Endodermal cell (in vitro differentiated cells): ENCODE data around the gene APOC4. TPM values are rescaled to one million over a fixed set of nuclear protein-coding genes. Genes with fewer than 3 reads are reported as not detected.

Experiments used
- DNase-seq: peaks from one replicate; pipeline ENCODE4 v3.0.0-alpha.2; 2017
- H3K27ac ChIP-seq: 2 replicates; pipeline ENCODE4 v1.5.1; 2013; ENCODE audit warnings: mild to moderate bottlenecking, low read depth, low read length, moderate library complexity
- H3K27me3 ChIP-seq: 2 replicates; pipeline ENCODE4 v1.6.1; 2013; ENCODE audit warnings: mild to moderate bottlenecking, low read length, moderate library complexity; ENCODE audit not compliant: insufficient read depth, control insufficient read depth, poor library complexity, severe bottlenecking
- H3K36me3 ChIP-seq: 2 replicates; pipeline ENCODE4 v1.7.0; 2013; ENCODE audit warnings: mild to moderate bottlenecking, low read length, moderate library complexity; ENCODE audit not compliant: control insufficient read depth, insufficient read depth
- H3K4me1 ChIP-seq: one replicate; pipeline ENCODE4 v1.7.0; 2013; ENCODE audit warnings: low read length; ENCODE audit not compliant: control insufficient read depth, insufficient read depth
- H3K4me3 ChIP-seq: 2 replicates; pipeline ENCODE4 v1.5.1; 2013; ENCODE audit warnings: mild to moderate bottlenecking, low read length, moderate library complexity
- H3K9ac ChIP-seq: 2 replicates; pipeline ENCODE4 v1.6.1; 2013; ENCODE audit warnings: mild to moderate bottlenecking, low read length, moderate library complexity; ENCODE audit not compliant: poor library complexity, severe bottlenecking; ENCODE audit errors: extremely low read depth
- H3K9me3 ChIP-seq: 2 replicates; pipeline ENCODE4 v1.6.1; 2013; ENCODE audit warnings: mild to moderate bottlenecking, low read length, moderate library complexity; ENCODE audit not compliant: control insufficient read depth
- H3K27ac Mint-ChIP-seq: 2 replicates; pipeline ENCODE4 v1.8.0; 2020; ENCODE audit warnings: mixed read lengths
- H3K27me3 Mint-ChIP-seq: 2 replicates; pipeline ENCODE4 v1.8.0; 2021; ENCODE audit warnings: mild to moderate bottlenecking, mixed read lengths; ENCODE audit not compliant: insufficient read depth
- H3K36me3 Mint-ChIP-seq: 2 replicates; pipeline ENCODE4 v1.8.0; 2020; ENCODE audit warnings: low read depth, mixed read lengths
- H3K4me1 Mint-ChIP-seq: 2 replicates; pipeline ENCODE4 v1.8.0; 2020; ENCODE audit warnings: mixed read lengths
- H3K4me3 Mint-ChIP-seq: 2 replicates; pipeline ENCODE4 v1.8.0; 2020; ENCODE audit warnings: mild to moderate bottlenecking, moderate library complexity, mixed read lengths
- H3K9me3 Mint-ChIP-seq: 2 replicates; pipeline ENCODE4 v1.8.0; 2020; ENCODE audit warnings: mild to moderate bottlenecking, mixed read lengths
- CTCF ChIP-seq: fragments of 200-600 bp; sonication (generic); conservative IDR thresholded peaks from 2 replicates; pipeline ENCODE4 v1.5.0; 2021; ENCODE audit warnings: antibody characterized with exemption, mild to moderate bottlenecking
- WGBS, 2 experiments: methylation state at CpG; one replicate each; pipeline versions ENCODE4 v1.1.5 to v1.1.7; 2013; ENCODE audit warnings: missing lambda C conversion rate in 2 of 2, mixed read lengths in 1 of 2; ENCODE audit not compliant: insufficient coverage in 1 of 2, insufficient read length in 1 of 2; 5-methylcytosine and 5-hydroxymethylcytosine counted together
- total RNA-seq, 2 donors: library from RNA; stranded (reverse); fragmentation: NEBNext Ultra II Directional in 1 of 2; extraction: Animal tissue kit (Norgen Biotek cat#: 25700) in 1 of 2; gene quantifications; 2 replicates in 1 of 2; 3 replicates in 1 of 2; pipeline ENCODE4 v1.2.1, GENCODE V29; 2021

APOC4 gene
- total RNA-seq, 2 donors from 2014 or later, result not detected

- no peaks in the 10 kb centered on the region for H3K27me3 Mint-ChIP-seq
- DNase-seq, result no peak
- TF ChIP-seq CTCF, result no peak
- H3K27me3 ChIP-seq, result no peaks in the 10 kb centered on the region
- 8% methylated on average over 17 to 40 of the region's 40 CpGs for WGBS, 2 experiments
- peaks cover 12% of the 10 kb centered on the region for H3K36me3 ChIP-seq
- no peaks in the 10 kb centered on the region for H3K9me3 Mint-ChIP-seq
- no peaks in the 10 kb centered on the region for H3K9me3 ChIP-seq
- H3K4me1 ChIP-seq, result peaks cover 7% of the 10 kb centered on the region
- peaks cover 3% of the 10 kb centered on the region for H3K36me3 Mint-ChIP-seq
- peak overlapping the region; percentile 84 for H3K4me3 Mint-ChIP-seq
- H3K9ac ChIP-seq, result peak overlapping the region; percentile 89
- H3K4me1 Mint-ChIP-seq, result peaks cover 26% of the 10 kb centered on the region
- H3K27ac Mint-ChIP-seq, result peak overlapping the region; percentile 94
- peak overlapping the region; percentile 36 for H3K27ac ChIP-seq
- peak overlapping the region; percentile 95 for H3K4me3 ChIP-seq
Measured at GRCh38 chr19:44955505-44956439, 13.7 kb downstream of the APOC4 start.

DNA sequence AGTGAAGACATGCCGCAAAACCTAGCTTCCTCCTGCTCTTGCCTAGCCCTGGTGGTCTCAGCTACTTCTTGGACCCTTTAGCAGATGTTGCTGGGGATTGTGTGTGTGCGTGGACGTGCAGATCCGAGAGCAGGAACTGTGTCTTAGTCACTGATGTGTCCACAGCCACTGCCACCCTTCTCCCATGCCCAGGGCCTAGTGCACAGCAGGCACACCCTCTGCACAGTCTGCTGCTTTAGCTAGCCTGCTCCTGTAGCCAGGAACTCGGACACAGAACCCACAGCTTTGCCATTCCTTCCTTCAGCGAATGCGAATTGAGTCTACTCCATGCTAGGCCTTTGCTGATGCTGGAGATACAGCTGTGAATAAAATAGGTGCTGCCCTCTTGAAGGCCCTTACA, 15.5 kb downstream of the APOC4 start:
- Histone ChIP-seq H3K9ac (no peak overlapping the region), H3K4me1 (peaks cover 7% of the 10 kb centered on the region), H3K4me3 (no peak overlapping the region), H3K36me3 (peaks cover 24% of the 10 kb centered on the region), H3K9me3 (no peaks in the 10 kb centered on the region), H3K27ac (no peak overlapping the region), H3K27me3 (no peaks in the 10 kb centered on the region)
- WGBS, 2 experiments, result 91 to 93% methylated on average over 4 to 7 of the region's 7 CpGs
- Mint-ChIP-seq H3K4me1 (peaks cover 23% of the 10 kb centered on the region), H3K36me3 (peaks cover 16% of the 10 kb centered on the region), H3K27me3 (no peaks in the 10 kb centered on the region), H3K4me3 (no peak overlapping the region), H3K27ac (no peak overlapping the region), H3K9me3 (no peaks in the 10 kb centered on the region)
- no peak for TF ChIP-seq CTCF
- DNase-seq, result no peak

DNA sequence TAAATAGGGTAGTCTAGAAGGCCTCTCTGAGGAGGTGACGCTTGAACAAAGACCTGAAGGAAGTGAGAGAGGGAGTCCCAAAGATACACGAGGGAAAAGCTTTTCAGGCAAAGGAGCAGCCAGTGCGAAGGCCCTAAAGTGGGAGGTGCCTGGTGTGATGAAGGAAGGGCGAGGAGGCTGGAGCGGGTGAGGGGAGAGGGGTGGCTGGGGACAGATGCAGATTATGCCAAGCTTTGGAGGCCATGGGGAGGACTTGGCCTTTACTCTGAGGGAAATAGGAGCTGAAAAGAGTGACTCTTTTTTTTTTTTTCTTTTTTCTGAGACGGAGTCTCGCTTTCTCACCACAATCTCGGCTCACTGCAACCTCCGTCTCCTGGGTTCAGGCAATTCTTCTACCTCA, 16.1 kb downstream of the APOC4 start:
- Mint-ChIP-seq H3K9me3 (no peaks in the 10 kb centered on the region), H3K36me3 (peaks cover 18% of the 10 kb centered on the region), H3K4me3 (no peak overlapping the region), H3K4me1 (peaks cover 23% of the 10 kb centered on the region), H3K27ac (no peak overlapping the region), H3K27me3 (no peaks in the 10 kb centered on the region)
- no peak overlapping the region for H3K27ac ChIP-seq
- 95 to 96% methylated on average over 5 to 9 of the region's 9 CpGs for WGBS, 2 experiments
- H3K4me3 ChIP-seq, result no peak overlapping the region
- H3K9ac ChIP-seq, result no peak overlapping the region
- no peaks in the 10 kb centered on the region for H3K27me3 ChIP-seq
- TF ChIP-seq CTCF, result no peak
- no peak for DNase-seq
- H3K36me3 ChIP-seq, result peaks cover 25% of the 10 kb centered on the region
- H3K9me3 ChIP-seq, result no peaks in the 10 kb centered on the region
- peaks cover 7% of the 10 kb centered on the region for H3K4me1 ChIP-seq
